Muscle layer of colon (tissue), 2 donors: Measurements from ENCODE around the gene COMT.
A peak's percentile ranks its signal among the peaks of the same experiment; 100 is the strongest.

Experiments used
- H3K27ac ChIP-seq: one replicate; pipeline ENCODE4 v1.7.0; 2013; ENCODE audit warnings: low read depth, mild to moderate bottlenecking, low read length, moderate library complexity
- H3K27me3 ChIP-seq, 2 donors: one replicate each; pipeline ENCODE4 v1.7.0; 2013; ENCODE audit warnings: low read length in 2 of 2, mild to moderate bottlenecking in 2 of 2; ENCODE audit not compliant: insufficient read depth in 2 of 2, control insufficient read depth in 1 of 2
- H3K36me3 ChIP-seq: one replicate; pipeline ENCODE4 v1.7.0; 2013; ENCODE audit warnings: mild to moderate bottlenecking, low read length; ENCODE audit not compliant: insufficient read depth
- H3K4me1 ChIP-seq: one replicate; pipeline ENCODE4 v1.7.0; 2013; ENCODE audit warnings: mild to moderate bottlenecking, low read length; ENCODE audit not compliant: insufficient read depth
- H3K4me3 ChIP-seq, 2 donors: one replicate each; pipeline ENCODE4 v1.7.0; 2013; ENCODE audit warnings: low read length in 2 of 2, low read depth in 1 of 2, mild to moderate bottlenecking in 1 of 2, moderate library complexity in 1 of 2
- H3K9ac ChIP-seq: one replicate; pipeline ENCODE4 v1.7.0; 2013; ENCODE audit warnings: low read length
- H3K9me3 ChIP-seq: one replicate; pipeline ENCODE4 v1.7.0; 2013; ENCODE audit warnings: mild to moderate bottlenecking, low read length
- donor health status: abdominal sarcoma.
- donor health status: Adenocarcinoma of cecum.

The COMT gene

GRCh38 chr22:19977296-19978243 is 36.0 kb downstream of the COMT start:
- Histone ChIP-seq H3K27me3 (no peaks in the 10 kb centered on the region), H3K36me3 (peaks cover 7% of the 10 kb centered on the region), H3K4me3 (no peak overlapping the region), H3K4me1 (peaks cover 9% of the 10 kb centered on the region), H3K9ac (no peak overlapping the region), H3K27ac (no peak overlapping the region), H3K9me3 (no peaks in the 10 kb centered on the region)

DNA sequence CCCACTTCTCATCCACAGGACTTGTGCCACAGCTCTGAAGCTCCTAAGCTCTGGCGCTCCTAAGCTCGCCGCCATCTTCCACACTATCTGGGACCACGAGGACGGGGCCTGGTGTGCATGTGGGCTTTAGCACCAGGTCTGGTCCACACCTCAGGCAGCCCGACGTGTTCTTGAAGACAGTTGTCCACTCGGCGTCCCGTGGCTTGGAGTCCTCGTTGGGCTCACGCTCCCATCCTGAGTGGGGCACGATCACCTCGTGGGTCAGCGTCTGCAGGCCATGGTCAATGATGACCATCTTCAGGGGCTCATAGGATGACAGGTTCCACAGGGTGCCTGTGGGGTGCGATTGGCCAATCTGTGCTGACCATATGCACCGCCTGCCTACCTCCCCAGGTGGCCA is 37.2 kb downstream of the COMT start:
- no peaks in the 10 kb centered on the region for H3K36me3 ChIP-seq
- H3K9ac ChIP-seq: no peak overlapping the region
- H3K27me3 ChIP-seq: no peaks in the 10 kb centered on the region
- no peaks in the 10 kb centered on the region for H3K9me3 ChIP-seq
- H3K27ac ChIP-seq: no peak overlapping the region
- no peak overlapping the region for H3K4me3 ChIP-seq
- H3K4me1 ChIP-seq: peaks cover 13% of the 10 kb centered on the region

- Histone ChIP-seq H3K27ac (no peak overlapping the region), H3K36me3 (no peaks in the 10 kb centered on the region)
Observed at GRCh38 chr22:19979712-19980493, 38.3 kb downstream of the COMT start.

DNA sequence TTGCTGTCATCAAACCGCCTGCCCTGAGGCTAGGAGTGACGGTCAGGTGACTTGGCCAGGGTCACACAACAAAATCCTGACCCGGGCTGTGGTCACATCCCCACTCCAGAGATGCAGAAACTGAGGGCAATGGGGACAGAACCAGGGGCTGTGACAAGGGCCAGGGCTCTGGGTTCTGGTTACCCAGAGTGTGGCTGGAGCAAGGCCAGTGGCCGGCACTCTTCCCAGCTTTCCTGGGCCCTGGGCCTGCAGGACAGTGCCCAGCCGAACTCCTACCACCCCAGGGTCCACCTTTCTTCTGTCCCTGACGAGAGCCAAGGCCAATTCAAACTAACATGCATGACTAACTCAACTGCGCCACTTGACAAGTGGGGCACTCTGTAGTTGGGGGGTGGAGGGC is 39.2 kb downstream of the COMT start:
- Histone ChIP-seq H3K9me3 (no peaks in the 10 kb centered on the region), H3K36me3 (no peaks in the 10 kb centered on the region), H3K27me3 (no peaks in the 10 kb centered on the region), H3K4me3 (no peak overlapping the region), H3K9ac (no peak overlapping the region), H3K27ac (no peak overlapping the region), H3K4me1 (peaks cover 16% of the 10 kb centered on the region)

More at GRCh38 chr22:19979712-19980493, 38.3 kb downstream of the COMT start:
- Histone ChIP-seq H3K9ac (no peak overlapping the region), H3K4me1 (peaks cover 18% of the 10 kb centered on the region), H3K4me3 (no peak overlapping the region), H3K27me3 (no peaks in the 10 kb centered on the region), H3K9me3 (no peaks in the 10 kb centered on the region)

DNA sequence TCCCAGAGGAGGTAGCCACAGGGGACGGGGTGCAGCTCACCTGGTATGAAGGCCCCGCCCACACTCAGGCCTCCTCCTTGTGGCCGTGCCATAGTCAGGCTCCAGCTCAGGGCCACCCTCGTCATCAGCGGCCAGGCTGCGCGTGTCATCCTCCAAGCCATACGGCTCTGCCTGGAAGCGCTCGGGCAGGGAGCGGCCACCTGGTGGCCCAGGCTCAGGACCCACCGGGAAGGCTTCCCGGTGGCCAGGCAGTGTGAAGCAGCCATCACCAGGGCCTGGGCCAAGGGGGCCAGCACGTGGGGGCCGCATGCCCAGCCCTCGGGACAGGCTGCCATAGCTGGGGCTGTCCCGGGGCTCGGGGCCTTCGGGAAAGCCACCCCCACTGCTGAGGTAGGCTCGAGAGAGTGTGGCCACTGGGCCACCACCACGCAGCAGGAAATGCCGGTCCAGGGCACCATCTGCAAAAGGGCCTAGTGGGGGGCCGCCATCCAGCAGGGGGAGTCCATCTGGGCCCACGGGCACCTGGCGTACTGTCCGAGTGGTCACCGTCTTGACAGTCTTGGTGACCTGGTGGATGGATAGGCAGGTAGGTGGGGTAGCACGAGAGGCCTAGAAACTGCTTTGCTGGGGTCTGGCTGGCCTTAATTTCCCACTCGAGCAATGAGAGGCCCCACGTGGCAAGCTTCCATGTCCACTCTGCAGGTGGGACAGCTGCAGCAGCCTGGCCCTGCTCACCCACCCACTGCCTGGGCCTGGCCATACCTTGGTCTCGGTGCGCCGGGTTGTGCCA is 39.8 kb downstream of the COMT start:
- Histone ChIP-seq H3K36me3 (no peaks in the 10 kb centered on the region), H3K27ac (no peak overlapping the region)

DNA sequence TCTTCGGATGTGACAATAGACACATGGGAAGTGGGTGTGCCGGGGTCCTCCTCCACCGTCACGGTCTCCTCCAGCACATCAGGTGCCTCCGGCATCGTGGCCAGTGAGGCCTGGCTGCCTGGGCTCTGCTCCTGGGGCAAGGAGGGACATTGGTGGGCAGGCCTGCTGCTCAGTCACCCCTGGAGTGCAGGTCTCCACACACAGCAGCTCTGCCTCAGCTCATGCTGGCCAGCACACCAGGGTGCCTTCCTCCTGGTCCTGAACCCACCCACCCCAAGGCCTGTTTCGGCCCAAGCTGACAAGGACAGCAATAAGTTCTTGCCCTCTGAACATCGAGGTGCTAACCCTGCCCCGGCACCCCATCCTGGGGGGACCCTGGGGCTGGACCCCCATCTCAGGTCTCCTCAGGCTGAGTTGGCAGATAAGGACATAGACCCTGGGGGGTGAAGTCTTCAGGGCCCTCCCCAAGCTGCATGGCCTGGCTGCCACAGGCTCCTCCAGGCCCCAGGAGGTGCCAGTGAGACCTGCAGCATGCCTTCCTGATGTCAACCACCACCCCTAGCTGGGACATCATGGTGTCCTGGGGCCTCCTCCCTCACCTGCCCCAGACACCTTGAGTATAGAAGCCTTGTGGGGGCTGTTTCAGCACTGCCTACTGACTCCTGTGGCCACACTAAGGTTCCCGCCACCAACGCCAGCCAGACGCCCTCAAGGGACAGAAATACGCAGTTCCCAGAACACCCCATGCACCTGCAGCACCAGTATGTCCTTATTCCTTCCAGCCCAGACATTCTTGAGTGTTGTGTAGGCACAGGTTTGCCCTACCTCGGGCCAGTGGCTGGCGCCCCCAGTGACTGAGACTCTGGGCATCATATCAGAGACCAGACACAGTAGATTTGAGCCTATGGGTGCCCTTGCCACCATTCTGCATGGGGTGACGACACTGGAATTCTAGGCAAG is 40.7 kb downstream of the COMT start:
- Histone ChIP-seq H3K4me1 (peaks cover 22% of the 10 kb centered on the region), H3K9me3 (no peaks in the 10 kb centered on the region), H3K9ac (no peak overlapping the region), H3K27ac (no peak overlapping the region), H3K36me3 (no peaks in the 10 kb centered on the region), H3K27me3 (no peaks in the 10 kb centered on the region), H3K4me3 (no peak overlapping the region)

More for the DNA sequence above, 39.8 kb downstream of the COMT start:
- no peaks in the 10 kb centered on the region for H3K27me3 ChIP-seq
- H3K4me1 ChIP-seq: peaks cover 22% of the 10 kb centered on the region
- H3K4me3 ChIP-seq: no peak overlapping the region
- no peak overlapping the region for H3K9ac ChIP-seq
- no peaks in the 10 kb centered on the region for H3K9me3 ChIP-seq

DNA sequence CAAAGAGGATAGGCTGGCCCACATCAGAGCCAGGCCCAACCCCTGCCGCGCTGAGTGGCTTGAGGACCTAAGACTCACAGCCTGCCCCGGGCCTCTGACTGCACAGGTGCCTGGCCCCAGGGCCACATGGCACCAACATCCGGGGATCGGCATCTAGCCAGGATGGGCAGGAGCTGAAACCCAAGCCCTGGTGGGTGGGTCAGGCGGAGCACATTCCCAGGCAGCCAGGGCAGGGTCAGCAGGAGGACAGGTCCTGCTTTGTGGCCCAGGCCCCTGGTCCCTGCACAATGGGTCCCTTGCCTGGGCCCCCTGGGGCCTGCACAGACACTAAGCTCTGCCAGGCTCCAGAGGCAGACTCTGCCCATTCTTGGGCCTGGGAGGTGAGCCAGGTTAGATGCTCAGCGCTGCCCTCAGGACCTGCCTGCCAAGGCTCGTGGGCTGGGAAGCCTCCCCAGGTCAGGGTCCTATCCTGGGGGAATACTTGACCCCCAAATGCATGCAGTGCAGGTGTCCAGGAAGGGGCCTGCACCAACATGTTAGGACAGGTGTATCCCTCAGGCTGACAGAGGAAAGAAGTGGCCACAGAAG is 41.5 kb downstream of the COMT start:
- Histone ChIP-seq H3K4me1 (peaks cover 22% of the 10 kb centered on the region), H3K9ac (no peak overlapping the region), H3K4me3 (no peak overlapping the region), H3K36me3 (no peaks in the 10 kb centered on the region), H3K27me3 (no peaks in the 10 kb centered on the region), H3K9me3 (no peaks in the 10 kb centered on the region), H3K27ac (no peak overlapping the region)

GRCh38 chr22:19983741-19984140 is 42.2 kb downstream of the COMT start:
- H3K36me3 ChIP-seq: no peaks in the 10 kb centered on the region
- H3K27ac ChIP-seq: no peak overlapping the region
- H3K9me3 ChIP-seq: no peaks in the 10 kb centered on the region
- H3K4me1 ChIP-seq: peaks cover 22% of the 10 kb centered on the region
- no peak overlapping the region for H3K4me3 ChIP-seq
- no peaks in the 10 kb centered on the region for H3K27me3 ChIP-seq
- no peak overlapping the region for H3K9ac ChIP-seq

- H3K9ac ChIP-seq: no peak overlapping the region
- H3K27ac ChIP-seq: no peak overlapping the region
- peaks cover 22% of the 10 kb centered on the region for H3K4me1 ChIP-seq
- no peaks in the 10 kb centered on the region for H3K27me3 ChIP-seq
- H3K36me3 ChIP-seq: no peaks in the 10 kb centered on the region
- no peaks in the 10 kb centered on the region for H3K9me3 ChIP-seq
- peak overlapping the region in 1 of 2 donors; percentile 16 for H3K4me3 ChIP-seq
Observed at GRCh38 chr22:19984201-19984753, 42.7 kb downstream of the COMT start.
